ENCODE data around the gene DLL4.

DLL4 gene

DNA sequence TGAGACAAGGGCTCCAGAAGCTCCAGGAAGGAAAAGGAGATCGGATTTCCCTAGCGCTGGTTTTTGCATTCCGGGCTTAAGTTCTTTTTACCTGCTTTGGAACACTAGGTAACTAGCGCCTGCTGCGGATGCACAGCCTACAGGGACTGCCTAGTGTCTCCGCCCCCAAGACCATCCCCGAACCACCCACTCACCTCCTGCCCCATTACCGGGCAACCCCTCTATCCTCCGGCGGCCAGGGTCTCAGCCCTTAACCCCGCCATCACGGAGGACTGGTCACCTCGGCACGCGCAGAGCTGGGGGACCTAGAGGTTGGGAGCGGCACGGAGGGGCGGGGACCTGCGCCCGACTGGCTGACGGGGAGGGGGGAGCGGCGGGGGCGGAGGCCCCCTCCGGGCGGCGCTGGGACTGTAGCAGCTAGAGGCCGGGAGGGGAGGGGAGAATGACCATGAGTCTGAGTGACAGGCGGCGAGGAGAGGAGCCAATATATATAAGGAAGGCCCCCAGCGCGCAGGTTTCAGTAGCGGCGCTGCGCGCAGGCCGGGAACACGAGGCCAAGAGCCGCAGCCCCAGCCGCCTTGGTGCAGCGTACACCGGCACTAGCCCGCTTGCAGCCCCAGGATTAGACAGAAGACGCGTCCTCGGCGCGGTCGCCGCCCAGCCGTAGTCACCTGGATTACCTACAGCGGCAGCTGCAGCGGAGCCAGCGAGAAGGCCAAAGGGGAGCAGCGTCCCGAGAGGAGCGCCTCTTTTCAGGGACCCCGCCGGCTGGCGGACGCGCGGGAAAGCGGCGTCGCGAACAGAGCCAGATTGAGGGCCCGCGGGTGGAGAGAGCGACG lies at the start of gene DLL4:
Gene DLL4, plus strand, starts transcription at position 520 of the 839 bp plus-strand sequence. CDS start 329 bp downstream, outside the sequence.
- no peak within 1 kb of the TSS for H3K9ac ChIP-seq (ENCODE audit: low read depth, low read length)

DNA sequence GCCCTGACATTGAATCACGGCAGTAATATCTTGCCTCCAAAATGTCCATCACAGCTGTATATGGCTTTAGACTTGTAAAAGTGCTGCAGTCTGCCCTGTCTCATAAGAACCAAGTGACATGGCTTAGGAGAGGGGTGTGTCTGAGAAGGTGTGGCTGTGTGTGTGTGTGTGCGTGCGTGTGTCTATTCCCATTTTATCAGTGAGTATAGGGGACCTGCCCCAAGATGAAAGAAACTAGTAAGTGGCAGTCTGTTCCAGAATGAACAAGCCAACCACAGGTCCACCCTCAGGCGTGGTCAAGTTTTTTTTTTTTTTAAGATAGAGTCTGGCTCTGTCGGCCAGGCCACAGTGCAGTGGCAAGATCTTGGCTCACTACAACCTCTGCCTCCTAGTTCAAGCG lies 49.5 kb upstream of the DLL4 start:
- Histone ChIP-seq H3K36me3 (ENCODE audit: control insufficient read depth, insufficient read depth, low read length) (no peaks in the 10 kb centered on the region), H3K9me3 (ENCODE audit: control insufficient read depth, insufficient read depth, low read length) (no peaks in the 10 kb centered on the region), H3K27me3 (ENCODE audit: control insufficient read depth, insufficient read depth, low read length) (no peaks in the 10 kb centered on the region), H3K9ac (ENCODE audit: low read depth, low read length) (no peak overlapping the region), H3K4me3 (ENCODE audit: low read depth, low read length) (no peak overlapping the region), H3K4me1 (ENCODE audit: control insufficient read depth, insufficient read depth, low read length) (peaks cover under 1% of the 10 kb centered on the region)

More for the DNA sequence above, at the start of gene DLL4:
- H3K36me3 ChIP-seq (ENCODE audit: control insufficient read depth, insufficient read depth, low read length) = no peaks in the 10 kb centered on the region
- H3K27me3 ChIP-seq (ENCODE audit: control insufficient read depth, insufficient read depth, low read length) = peaks cover 88% of the 10 kb centered on the region
- H3K4me1 ChIP-seq (ENCODE audit: control insufficient read depth, insufficient read depth, low read length) = peaks cover 7% of the 10 kb centered on the region
- H3K4me3 ChIP-seq (ENCODE audit: low read depth, low read length) = peak within 1 kb of the TSS; percentile 75
- no peaks in the 10 kb centered on the region for H3K9me3 ChIP-seq (ENCODE audit: control insufficient read depth, insufficient read depth, low read length)

DNA sequence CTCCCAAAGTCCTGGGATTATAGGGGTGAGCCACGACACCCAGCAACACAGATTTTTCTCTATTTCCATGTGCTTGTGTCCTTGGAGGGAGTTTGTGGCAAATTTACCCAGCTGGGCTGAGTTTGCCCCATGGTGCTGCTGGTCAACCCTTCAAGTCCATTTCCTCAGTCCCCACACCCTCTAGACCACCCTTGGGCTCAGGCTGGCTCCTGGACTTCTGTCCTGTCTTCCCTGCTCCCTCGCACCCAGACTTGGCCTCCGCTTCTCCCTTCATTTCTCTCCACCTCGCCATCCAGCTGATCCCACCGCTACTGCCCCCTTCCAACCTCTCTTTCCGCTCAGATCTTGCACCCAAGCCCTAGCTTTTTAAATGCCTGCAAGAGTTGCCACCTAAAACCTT lies 47.8 kb upstream of the DLL4 start:
- no peaks in the 10 kb centered on the region for H3K9me3 ChIP-seq (ENCODE audit: control insufficient read depth, insufficient read depth, low read length)
- H3K4me1 ChIP-seq (ENCODE audit: control insufficient read depth, insufficient read depth, low read length) = no peaks in the 10 kb centered on the region
- no peaks in the 10 kb centered on the region for H3K27me3 ChIP-seq (ENCODE audit: control insufficient read depth, insufficient read depth, low read length)
- no peak overlapping the region for H3K9ac ChIP-seq (ENCODE audit: low read depth, low read length)
- no peak overlapping the region for H3K4me3 ChIP-seq (ENCODE audit: low read depth, low read length)
- no peaks in the 10 kb centered on the region for H3K36me3 ChIP-seq (ENCODE audit: control insufficient read depth, insufficient read depth, low read length)

DNA sequence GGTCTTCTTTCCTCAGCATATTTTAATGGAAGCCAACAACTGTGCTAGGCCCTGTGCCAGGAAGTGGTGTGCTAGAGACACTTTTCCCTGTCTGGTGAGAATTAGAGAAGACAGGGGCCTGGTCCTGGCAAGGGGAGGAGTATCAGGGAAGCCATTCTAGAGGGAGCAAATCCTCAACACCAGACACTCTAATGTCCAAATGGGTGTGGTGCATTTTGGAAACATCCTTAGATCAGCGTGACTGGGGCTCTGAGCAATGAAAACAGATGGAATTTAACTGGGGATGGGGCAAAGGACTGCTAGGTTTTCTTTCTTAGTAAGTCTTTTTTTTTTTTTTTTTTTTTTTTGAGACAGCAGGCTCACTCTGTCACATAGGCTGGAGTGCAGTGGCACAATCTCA lies 42.6 kb upstream of the DLL4 start:
- H3K9ac ChIP-seq (ENCODE audit: low read depth, low read length) = no peak overlapping the region
- H3K4me1 ChIP-seq (ENCODE audit: control insufficient read depth, insufficient read depth, low read length) = peaks cover under 1% of the 10 kb centered on the region
- H3K27me3 ChIP-seq (ENCODE audit: control insufficient read depth, insufficient read depth, low read length) = no peaks in the 10 kb centered on the region
- no peak overlapping the region for H3K4me3 ChIP-seq (ENCODE audit: low read depth, low read length)
- H3K36me3 ChIP-seq (ENCODE audit: control insufficient read depth, insufficient read depth, low read length) = no peaks in the 10 kb centered on the region
- no peaks in the 10 kb centered on the region for H3K9me3 ChIP-seq (ENCODE audit: control insufficient read depth, insufficient read depth, low read length)

DNA sequence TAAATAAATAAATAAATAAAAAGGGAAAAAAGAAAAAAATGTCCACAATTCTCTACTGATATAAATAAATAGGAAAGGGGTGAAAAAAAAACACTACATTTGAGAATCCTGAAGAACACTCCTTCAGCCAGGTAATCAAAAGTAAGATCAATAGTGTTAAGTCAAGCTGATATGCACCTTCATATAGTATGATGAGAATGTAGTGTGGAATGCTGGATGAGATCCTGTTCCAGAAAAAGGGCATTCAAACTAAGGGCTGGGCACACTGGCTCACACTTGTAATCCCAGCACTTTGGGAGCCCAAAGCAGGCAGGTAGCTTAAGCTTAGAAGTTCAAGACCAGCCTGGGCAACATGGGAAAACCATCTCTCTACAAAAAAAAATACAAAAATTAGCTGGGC lies 40.0 kb upstream of the DLL4 start:
- Histone ChIP-seq H3K4me1 (ENCODE audit: control insufficient read depth, insufficient read depth, low read length) (peaks cover 3% of the 10 kb centered on the region), H3K27me3 (ENCODE audit: control insufficient read depth, insufficient read depth, low read length) (peaks cover 10% of the 10 kb centered on the region), H3K9ac (ENCODE audit: low read depth, low read length) (no peak overlapping the region), H3K36me3 (ENCODE audit: control insufficient read depth, insufficient read depth, low read length) (no peaks in the 10 kb centered on the region), H3K4me3 (ENCODE audit: low read depth, low read length) (no peak overlapping the region), H3K9me3 (ENCODE audit: control insufficient read depth, insufficient read depth, low read length) (no peaks in the 10 kb centered on the region)

DNA sequence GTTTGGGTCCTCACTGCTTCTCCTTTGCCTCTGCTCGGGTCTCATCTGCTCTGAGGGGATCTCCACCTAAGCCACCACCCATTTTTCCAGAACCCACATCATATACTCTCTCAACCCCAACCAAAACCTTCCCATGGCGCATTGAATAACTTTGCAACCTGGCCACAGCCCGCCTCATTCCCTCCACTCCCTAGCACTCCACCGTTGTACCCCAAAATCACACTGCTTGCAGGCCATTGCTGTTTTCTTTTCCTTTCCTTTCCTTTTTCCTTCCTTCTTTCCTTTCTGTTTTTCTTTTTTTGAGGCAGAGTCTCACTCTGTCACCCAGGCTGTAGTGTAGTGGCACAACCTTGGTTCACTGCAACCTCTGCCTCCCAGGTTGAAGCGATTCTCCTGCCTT lies 38.0 kb upstream of the DLL4 start:
- H3K4me1 ChIP-seq (ENCODE audit: control insufficient read depth, insufficient read depth, low read length) = peaks cover 3% of the 10 kb centered on the region
- peaks cover 10% of the 10 kb centered on the region for H3K27me3 ChIP-seq (ENCODE audit: control insufficient read depth, insufficient read depth, low read length)
- no peaks in the 10 kb centered on the region for H3K9me3 ChIP-seq (ENCODE audit: control insufficient read depth, insufficient read depth, low read length)
- no peak overlapping the region for H3K9ac ChIP-seq (ENCODE audit: low read depth, low read length)
- no peak overlapping the region for H3K4me3 ChIP-seq (ENCODE audit: low read depth, low read length)
- peaks cover 6% of the 10 kb centered on the region for H3K36me3 ChIP-seq (ENCODE audit: control insufficient read depth, insufficient read depth, low read length)

DNA sequence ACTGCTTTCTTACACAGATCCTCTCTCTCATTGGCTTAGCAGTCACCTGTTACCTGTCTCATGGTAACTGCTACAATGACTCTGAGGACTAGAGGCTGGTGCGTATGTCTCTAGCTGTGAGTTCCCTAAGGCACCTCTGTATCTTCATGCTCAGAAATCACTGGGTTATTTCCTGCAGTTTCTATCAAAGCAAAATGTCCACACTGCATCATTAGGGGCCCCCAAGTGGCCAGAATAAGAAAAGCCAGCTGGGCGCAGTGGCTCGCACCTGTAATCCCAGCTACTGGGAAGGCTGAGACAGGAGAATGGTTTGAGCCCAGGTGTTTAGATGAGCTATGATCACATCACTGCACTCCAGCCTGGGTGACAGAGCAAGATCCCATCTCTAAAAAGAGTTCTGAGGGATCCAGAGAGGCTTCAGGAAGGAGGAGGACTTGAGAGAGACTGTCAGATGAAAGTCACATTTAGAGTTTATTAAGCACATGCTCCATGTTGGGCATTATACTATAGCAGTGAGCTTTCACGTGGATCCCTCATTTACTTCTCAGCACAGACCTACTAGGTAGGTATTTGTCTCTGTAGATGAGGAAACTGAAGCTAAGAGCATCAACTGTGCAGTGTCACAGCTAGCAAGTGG lies 37.2 kb upstream of the DLL4 start:
- H3K9ac ChIP-seq (ENCODE audit: low read depth, low read length) = no peak overlapping the region
- no peaks in the 10 kb centered on the region for H3K9me3 ChIP-seq (ENCODE audit: control insufficient read depth, insufficient read depth, low read length)
- H3K36me3 ChIP-seq (ENCODE audit: control insufficient read depth, insufficient read depth, low read length) = peaks cover 11% of the 10 kb centered on the region
- H3K27me3 ChIP-seq (ENCODE audit: control insufficient read depth, insufficient read depth, low read length) = peaks cover 10% of the 10 kb centered on the region
- H3K4me1 ChIP-seq (ENCODE audit: control insufficient read depth, insufficient read depth, low read length) = peaks cover 3% of the 10 kb centered on the region
- H3K4me3 ChIP-seq (ENCODE audit: low read depth, low read length) = no peak overlapping the region

DNA sequence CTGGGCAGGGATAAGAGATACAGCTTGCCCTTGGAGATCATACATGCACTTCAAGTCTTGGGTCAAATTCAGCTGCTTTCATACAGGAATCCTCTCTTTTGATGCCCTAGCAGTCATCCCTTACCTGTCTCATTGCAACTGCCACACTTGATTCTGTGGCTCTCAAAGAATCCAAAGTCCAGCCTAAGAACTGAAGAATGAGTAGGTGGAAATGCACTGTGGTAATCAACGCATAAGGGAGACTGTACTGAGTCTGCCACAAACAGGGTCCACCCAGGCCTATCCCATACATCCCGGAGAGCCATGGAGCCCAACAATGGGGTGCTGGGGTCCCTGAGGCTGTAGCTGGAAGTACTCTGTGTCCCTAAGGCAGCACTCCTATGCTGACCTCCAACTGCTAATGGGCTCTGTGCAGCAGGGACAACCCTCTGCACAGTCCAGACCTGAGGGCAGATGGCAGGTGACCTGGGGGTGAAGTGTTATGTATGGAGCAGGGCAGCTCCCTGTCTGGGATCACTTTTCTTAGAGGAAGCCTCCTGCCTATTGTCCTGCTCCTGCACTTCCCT lies 36.6 kb upstream of the DLL4 start:
- peaks cover 3% of the 10 kb centered on the region for H3K4me1 ChIP-seq (ENCODE audit: control insufficient read depth, insufficient read depth, low read length)
- peaks cover 11% of the 10 kb centered on the region for H3K36me3 ChIP-seq (ENCODE audit: control insufficient read depth, insufficient read depth, low read length)
- H3K27me3 ChIP-seq (ENCODE audit: control insufficient read depth, insufficient read depth, low read length) = peaks cover 10% of the 10 kb centered on the region
- no peaks in the 10 kb centered on the region for H3K9me3 ChIP-seq (ENCODE audit: control insufficient read depth, insufficient read depth, low read length)
- H3K9ac ChIP-seq (ENCODE audit: low read depth, low read length) = no peak overlapping the region
- H3K4me3 ChIP-seq (ENCODE audit: low read depth, low read length) = no peak overlapping the region

DNA sequence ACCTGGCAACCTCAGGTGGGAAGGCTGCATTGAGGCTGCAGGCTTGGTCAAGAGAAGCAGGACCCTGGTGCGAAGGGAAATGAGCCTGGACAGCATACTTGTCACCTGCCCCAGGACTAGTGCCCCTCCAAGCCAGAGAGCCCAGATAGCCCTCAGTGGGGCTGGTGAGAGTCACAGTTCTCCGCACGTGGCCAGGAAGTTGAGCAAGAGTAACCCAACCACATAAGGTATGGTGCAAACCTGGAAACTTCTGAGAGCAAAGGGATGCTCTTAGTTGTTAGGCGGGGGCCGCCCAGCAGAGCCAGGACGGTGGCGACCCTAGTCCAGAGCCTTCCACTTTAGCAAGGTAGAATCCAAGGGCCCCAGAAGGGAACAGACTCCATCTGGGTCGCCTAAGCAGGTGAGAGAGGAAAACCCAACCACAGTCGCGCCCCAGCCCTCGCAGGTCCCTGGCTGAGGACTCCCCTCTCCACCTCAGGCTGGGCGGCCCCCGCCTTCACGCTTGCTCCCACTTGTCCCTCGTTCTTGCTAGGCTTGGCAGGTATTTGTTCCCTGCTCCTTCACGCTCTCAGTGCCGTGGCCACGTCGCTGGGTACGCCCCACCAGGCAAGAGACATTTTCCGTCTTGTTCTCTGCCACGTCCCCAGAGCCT lies 36.0 kb upstream of the DLL4 start:
- no peak overlapping the region for H3K9ac ChIP-seq (ENCODE audit: low read depth, low read length)
- H3K4me1 ChIP-seq (ENCODE audit: control insufficient read depth, insufficient read depth, low read length) = peaks cover 3% of the 10 kb centered on the region
- H3K9me3 ChIP-seq (ENCODE audit: control insufficient read depth, insufficient read depth, low read length) = no peaks in the 10 kb centered on the region
- peaks cover 10% of the 10 kb centered on the region for H3K27me3 ChIP-seq (ENCODE audit: control insufficient read depth, insufficient read depth, low read length)
- H3K36me3 ChIP-seq (ENCODE audit: control insufficient read depth, insufficient read depth, low read length) = peaks cover 11% of the 10 kb centered on the region
- peak overlapping the region; percentile 52 for H3K4me3 ChIP-seq (ENCODE audit: low read depth, low read length)

DNA sequence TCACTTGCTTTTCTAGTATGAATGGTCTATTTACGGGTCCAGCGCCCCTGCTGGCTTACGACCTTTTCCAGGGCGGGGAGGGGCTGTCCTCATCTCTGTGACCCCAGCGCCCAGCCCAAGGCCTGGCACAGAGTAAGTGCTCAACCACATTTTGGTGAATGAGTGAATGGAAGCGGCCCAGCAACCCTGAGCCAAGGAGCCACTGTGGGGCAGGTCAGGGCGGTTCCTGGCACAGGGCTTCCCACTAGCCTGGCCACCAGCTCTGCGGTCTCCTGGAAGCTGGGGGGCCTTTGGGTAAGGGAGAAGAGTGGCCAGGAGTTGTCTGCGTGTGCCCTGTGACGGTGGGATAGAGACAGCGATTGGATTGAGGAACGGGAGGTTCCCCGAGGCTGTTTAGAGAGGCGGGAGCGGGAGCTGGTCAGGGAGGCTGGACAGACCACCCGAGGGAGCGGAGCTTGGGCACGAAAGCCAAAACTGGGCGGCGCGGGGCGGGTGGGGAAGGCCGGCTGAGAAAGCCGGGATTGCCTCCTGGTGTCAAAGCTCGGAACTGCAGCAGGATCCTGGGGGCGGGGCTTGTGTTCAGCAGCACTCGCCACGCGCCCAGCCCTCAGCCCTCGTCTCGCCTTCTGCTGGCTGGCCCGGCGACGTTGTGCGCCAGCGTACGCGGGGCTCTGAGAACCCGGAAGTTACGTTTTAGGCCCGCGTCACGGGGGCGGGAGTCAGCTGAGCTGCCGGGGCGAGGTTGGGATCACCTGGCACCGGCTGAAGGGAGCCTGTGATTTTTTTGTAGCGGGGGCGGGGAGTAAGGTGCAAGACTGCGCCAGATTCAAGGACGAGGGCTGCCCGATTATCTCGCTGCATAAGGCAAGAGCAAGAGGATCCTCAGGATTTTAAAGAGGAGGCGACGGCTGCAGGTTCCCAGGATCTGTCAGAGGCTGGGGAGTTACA lies 35.1 kb upstream of the DLL4 start, which contains the start of gene VPS18:
Gene VPS18, plus strand, starts transcription at position 718 of the 948 bp plus-strand sequence. CDS start 319 bp downstream, outside the sequence.
- H3K4me1 ChIP-seq (ENCODE audit: control insufficient read depth, insufficient read depth, low read length) = peaks cover 3% of the 10 kb centered on the region
- peak within 1 kb of the TSS; percentile 96 for H3K4me3 ChIP-seq (ENCODE audit: low read depth, low read length)
- peaks cover 10% of the 10 kb centered on the region for H3K27me3 ChIP-seq (ENCODE audit: control insufficient read depth, insufficient read depth, low read length)
- H3K36me3 ChIP-seq (ENCODE audit: control insufficient read depth, insufficient read depth, low read length) = peaks cover 15% of the 10 kb centered on the region
- H3K9me3 ChIP-seq (ENCODE audit: control insufficient read depth, insufficient read depth, low read length) = no peaks in the 10 kb centered on the region
- H3K9ac ChIP-seq (ENCODE audit: low read depth, low read length) = peak within 1 kb of the TSS; percentile 91

Data from iPS-15b (cell line).